GM18499 (cell line): ENCODE data around the gene ATP8B1.
"Not testable (repeated sequence)": the region's sequence is repeated elsewhere in the genome, so short reads cannot be mapped to it uniquely, and the experiment has no call there.

Experiments used
- ATAC-seq: cut with Tn5 transposase; IDR thresholded peaks from one replicate; pipeline ENCODE4 v1.9.1; 2021; ENCODE audit warnings: moderate number of reproducible peaks; ENCODE audit not compliant: insufficient read depth, unreplicated experiment

ATP8B1 gene

DNA sequence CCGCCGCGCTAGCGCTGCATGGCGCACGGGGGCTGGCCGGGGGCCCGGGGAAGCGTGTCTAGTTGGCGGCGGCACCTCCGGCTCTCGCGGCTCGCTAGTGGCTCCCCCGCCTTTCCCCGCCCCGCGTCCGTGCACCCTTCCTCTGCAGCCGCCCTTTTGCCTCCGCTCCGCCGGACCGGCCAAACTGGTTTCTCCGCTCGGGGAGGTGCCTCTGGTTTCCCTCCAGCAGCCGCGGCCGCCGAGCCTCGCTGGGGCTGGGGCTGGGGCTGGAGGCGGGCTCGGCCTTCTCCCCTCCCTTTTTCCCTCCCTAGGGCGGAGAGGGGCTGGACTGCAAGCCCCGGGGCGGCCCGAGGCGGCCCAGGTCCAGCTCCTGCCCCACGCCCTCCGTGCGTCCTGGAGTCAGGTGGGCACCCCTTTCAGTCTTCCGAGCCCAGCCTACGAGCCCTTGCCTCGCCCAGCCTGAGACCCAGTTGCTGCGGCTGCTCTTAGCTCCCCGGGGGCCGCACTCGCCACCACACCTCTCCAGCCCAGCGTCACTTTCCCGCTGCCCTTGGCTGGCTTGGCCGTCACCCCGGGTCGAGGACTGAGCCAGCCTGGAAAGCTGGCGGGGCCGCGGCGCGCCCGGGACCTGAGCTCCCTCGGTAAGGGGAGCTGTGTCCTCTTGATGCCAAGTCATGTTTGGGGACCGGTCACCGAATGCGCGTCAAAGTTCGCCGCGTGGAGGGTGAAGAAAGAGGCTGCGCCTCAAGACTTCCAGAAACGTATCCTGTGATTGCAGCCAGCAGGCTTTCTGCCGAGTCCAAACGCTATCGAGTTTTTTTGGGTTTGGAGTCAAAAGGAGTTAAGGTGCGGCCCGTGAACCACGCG is at the start of gene ATP8B1:
Gene ATP8B1, minus strand, starts transcription at position 213 of the 867 bp plus-strand sequence. CDS start 71,508 bp downstream, outside the sequence.
- ATAC-seq, result no peak

DNA sequence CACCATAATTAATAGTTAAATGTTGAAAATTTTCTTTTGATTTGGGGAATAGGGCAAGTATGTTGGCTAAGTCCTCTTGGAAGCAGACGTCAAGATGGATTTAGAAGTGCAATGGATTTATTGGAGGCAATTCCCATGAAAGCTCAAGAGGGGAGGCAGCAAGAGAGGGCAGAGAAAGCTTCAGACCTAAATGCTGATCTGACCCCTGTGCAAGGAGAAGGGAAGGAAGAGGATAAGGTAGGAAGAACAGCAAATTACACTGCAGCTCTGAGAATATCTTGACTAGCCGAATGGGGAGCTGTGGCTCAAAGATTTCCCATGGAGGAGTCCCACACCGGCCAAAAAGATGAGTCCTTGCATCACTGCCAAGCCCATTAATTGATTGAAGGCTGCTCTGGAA is 46.9 kb upstream of the ATP8B1 start:
- no peak for ATAC-seq

GRCh38 chr18:57848374-57848773 is 45.3 kb upstream of the ATP8B1 start:
- not testable (repeated sequence) for ATAC-seq

- ATAC-seq, result not testable (repeated sequence)
Observed at GRCh38 chr18:57847431-57847830, 44.3 kb upstream of the ATP8B1 start.

DNA sequence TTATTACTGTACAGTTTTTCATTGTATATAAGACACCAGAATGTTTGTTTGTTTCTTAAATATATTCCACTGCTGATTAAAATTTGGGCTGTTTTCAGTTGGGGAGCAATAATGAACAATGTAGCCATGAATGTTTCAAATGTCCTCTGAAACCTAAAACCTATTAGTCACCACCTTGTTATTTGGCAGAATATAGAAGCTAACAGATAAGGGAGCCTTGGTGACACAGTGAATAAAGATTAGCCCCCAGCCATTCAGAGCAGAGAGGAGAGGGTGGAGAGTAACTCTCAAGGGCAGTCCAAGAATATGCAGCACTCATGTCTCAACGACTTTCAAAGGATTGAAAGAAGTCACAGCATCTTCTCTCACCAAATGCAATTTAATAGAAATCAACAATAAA is 43.1 kb upstream of the ATP8B1 start:
- ATAC-seq, result no peak

DNA sequence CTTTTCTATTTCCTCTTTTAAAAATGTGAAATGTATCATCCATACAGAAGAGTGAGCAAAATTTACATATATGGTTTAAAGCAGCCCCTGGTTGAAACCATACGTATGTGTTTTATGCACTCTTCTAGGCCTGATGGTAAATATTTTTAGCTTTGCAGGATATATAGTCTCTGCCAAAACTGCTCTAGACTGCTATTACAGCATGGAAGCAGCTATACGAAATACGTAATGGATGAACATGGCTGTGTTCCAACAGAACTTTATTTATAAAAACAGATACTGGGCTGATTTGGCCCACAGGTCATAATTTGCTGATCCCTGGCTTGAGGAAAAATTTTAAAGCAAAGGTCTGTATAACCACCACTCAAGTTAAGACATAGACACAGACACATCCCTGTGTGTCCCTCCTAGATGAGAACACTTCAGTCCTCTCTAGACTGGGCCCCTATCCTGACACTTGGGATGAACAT is 42.5 kb upstream of the ATP8B1 start:
- no peak for ATAC-seq

DNA sequence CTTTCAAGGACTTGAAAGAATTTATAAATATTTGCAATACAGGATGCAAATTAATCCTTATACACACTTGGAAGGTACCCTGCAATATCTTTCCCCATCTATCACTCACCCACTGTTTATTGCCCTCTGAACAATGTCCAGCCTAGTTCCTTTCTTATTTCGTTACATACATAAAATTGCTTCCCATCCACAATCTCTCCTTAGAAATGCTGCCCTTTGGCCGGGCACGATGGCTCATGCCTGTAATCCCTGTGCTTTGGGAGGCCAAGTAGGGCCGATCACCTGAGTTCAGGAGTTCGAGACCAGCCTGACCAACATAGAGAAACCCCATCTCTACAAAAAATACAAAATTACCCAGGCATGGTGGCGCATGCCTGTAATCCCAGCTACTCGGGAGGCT is 41.2 kb upstream of the ATP8B1 start:
- ATAC-seq, result no peak

DNA sequence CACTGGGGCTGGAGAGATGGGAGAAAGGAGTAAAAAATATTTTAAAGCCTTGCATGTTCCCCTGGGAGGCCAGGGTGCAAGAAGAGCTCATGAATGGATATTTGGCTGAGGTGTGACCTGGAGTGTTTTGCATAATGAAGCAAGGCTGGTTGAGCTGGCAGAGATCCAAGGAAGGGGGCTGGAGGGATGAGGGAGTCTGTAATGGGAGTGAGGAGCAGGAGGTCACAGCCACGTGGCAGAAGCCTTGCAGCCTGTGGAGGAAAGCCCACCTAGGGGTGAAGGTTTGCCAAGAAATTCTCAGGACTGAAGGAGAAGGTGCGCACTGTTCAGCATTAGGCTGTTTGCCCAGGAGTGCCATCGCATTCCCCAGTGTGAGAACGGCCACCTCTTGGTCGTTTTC is 40.3 kb upstream of the ATP8B1 start:
- ATAC-seq, result no peak

DNA sequence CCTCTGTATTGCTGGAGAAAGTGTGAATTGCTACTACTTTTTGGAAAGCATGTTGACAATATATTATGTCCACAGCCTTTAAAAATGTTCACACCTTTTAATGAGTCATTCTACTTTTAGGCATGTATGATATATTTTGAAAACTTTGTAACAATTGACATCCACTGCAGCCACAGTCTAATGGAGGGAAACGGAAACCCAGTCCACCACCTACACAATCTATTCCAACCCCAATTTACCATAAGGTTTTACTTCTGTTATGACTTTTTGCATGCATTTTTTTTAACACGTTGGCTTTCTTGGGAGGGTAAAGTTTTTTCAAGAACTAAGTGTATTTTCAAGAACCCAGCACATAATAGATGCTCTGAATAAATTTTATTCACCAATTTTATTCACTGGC is 38.5 kb upstream of the ATP8B1 start:
- no peak for ATAC-seq

- ATAC-seq, result no peak
Observed at GRCh38 chr18:57839942-57840381, 36.8 kb upstream of the ATP8B1 start.

DNA sequence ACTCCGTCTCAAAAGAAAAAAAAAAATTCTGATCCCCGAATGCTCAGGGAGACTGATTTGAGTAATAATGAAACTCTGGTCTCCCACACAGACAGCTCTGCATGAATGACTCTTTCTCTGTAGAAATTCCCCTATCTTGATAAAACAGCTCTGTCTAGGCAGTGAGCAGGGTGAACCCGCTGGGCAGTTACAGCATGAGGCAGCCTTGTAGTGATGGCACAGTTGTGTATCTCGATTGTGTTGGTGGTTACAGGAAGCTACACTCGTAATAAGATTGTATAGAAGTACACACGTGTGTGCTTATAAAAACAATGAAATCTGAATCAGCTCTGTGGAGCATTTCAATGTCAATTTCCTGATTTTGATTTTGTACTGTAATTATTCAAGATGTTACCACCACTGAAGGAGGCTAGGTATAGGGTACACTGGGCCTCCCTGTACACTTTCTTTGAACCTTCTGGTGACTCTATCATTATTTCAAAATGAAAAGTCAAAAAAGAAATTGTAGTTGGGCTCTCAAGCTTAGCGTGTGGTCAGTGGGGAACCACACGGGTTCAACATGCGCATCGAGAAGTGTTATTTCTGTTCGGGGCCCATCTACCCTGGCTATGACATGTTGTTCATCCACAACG is 34.9 kb upstream of the ATP8B1 start:
- ATAC-seq, result peak; percentile 90

DNA sequence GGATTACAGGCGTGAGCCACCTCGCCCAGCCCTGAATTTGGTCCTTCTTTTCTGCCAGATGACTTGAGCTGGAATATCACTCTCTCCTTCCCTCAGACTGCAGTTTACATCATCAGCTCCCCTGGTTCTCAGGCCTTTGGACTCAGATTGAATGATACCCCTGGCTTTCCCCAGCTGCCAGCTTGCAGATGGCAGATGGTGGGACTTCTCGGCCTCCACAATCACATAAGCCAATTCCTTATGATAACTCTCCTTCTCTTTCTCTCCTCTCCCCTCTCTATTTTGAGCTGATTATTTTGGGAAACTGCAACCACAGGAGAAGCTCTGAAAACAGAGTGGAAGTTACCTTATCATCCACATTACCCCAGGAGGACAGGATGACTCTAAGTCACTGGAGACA is 33.4 kb upstream of the ATP8B1 start:
- ATAC-seq, result no peak

GRCh38 chr18:57835904-57836303 is 32.8 kb upstream of the ATP8B1 start:
- no peak for ATAC-seq

- no peak for ATAC-seq
Observed at GRCh38 chr18:57834616-57835015, 31.5 kb upstream of the ATP8B1 start.

DNA sequence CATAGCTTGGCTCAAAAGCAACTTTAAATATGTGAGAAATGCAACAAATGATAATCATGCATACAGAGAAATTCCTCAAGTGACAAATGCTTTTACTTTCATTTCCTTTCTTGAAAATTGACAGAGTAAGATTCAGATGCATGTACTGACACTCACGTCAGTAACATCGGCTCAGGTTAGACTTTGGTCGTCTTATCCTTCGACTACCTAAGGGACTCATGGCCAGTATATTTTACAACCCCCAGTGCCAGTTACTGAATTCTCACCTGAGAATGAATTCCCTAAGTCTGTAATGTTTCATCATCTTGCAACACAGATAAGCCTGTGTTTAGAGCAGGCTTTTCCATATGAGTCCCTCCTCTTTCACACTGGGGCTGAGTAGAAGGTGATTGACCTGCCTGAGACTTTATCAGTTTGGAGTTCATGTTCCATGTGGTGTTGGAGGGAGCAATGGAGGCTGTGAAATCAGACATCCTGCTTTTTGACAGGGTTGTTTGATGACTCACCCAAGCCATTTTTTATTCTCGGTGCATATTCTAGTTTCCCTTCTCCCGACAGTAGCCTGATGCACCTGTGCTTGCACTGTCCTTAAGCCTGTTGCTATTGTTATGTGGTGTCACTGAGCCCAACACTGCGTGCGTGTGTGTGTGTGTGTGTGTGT is 30.5 kb upstream of the ATP8B1 start:
- ATAC-seq, result peak; percentile 30

GRCh38 chr18:57832730-57833129 is 29.6 kb upstream of the ATP8B1 start:
- ATAC-seq, result no peak

DNA sequence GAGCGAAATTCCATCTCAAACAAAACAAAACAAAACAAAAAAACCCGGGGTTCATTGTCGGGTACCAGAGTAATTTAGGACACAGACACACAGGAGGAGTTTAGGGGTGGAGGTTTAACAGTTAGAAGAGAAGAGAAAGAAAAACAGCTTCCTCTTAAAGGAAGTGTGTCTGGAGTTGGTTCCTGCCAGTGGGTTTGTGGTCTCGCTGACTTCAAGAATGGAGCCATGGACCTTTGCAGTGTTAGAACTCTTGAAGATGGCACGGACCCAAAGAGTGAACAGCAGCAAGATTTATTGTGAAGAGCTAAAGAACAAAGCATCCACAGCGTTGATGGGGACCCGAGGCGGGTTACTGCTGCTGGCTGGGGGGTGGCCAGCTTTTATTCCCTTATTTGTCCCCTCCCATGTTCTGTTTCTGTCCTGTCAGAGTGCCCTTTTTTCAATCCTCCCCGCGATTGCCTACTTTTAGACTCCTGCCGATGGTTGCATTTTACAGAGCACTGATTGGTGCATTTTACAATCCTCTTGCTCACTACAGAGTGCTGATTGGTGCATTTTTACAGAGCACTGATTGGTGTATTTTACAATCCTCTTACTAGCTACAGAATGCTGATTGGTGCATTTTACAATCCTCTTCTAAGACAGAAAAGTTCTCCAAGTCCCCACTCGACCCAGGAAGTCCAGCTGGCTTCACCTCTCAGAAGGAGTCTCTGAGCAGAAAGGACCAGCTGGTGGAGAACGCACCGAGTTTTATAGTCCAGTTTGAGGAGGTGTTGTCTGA is 28.7 kb upstream of the ATP8B1 start:
- ATAC-seq, result no peak

DNA sequence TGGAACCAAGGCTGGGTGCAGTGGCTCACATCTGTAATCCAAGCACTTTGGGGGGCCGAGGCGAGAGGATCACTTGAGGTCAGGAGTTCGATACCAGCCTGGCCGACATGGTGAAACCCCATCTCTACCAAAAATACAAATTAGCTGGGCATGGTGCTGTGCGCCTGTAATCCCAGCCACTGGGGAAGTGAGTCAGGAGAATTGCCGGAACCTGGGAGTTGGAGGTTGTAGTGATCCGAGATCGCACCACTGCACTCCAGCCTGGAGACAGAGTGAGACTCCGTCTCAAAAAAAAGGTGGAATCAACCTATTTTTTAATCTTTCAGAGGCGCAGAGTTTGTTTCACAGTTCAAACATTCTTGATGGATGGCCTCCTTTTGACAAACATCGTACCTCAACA is 24.5 kb upstream of the ATP8B1 start:
- no peak for ATAC-seq

DNA sequence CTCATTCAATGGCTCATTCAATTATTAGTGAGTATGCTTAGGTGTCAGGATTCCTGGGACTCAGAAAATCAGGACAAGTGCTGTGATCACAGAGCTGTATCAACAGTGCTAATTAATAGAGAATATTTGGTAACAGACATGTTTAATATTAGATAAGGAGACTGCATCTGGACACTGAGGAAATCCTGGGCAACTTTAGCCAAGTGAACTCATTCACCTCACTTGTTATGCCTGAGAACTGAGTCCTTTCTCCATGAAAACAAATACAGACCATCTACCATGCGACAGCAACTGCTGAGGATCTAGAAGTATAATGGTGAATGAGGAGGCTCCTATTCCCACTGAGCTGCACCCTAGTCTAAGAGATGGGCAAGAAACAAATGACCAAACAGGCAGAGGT is 23.1 kb upstream of the ATP8B1 start:
- no peak for ATAC-seq

DNA sequence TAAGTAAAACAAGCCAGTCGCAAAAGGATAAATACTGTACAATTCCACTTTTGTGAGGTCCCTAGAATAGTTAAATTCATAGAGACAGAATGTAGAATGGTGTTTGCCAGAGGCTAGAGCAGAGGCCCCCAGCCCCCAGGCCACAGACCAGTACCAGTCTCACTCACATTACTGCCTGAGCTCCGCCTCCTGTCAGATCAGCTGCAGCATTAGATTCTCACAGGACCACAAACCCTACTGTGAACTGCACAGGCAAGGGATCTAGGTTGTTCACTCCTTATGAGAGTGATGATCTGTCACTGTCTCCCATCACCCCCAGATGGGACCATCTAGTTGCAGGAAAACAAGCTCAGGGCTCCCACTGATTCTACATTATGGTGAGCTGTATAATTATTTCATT is 17.5 kb upstream of the ATP8B1 start:
- ATAC-seq, result not testable (repeated sequence)
